AG09309 (cell line): ENCODE data around the gene CREB3L2.
"Not testable (repeated sequence)": the region's sequence is repeated elsewhere in the genome, so short reads cannot be mapped to it uniquely, and the experiment has no call there.

Source experiments
- DNase-seq: peaks from one replicate; pipeline ENCODE4 v3.0.0-alpha.2; 2010; ENCODE audit warnings: low read depth
- H3K4me3 ChIP-seq: 2 replicates; pipeline ENCODE4 v1.5.1; 2011; ENCODE audit warnings: mild to moderate bottlenecking, low read depth, low read length, moderate library complexity; ENCODE audit not compliant: control insufficient read depth
- TF ChIP-seq, protein P1 (sequence below): IDR thresholded peaks from 2 replicates; pipeline ENCODE4 v1.5.1; 2011; ENCODE audit warnings: mild to moderate bottlenecking, low read depth, low read length, inconsistent platforms; ENCODE audit not compliant: insufficient read depth, control insufficient read depth; ENCODE audit errors: missing control alignments

CREB3L2 gene

DNA sequence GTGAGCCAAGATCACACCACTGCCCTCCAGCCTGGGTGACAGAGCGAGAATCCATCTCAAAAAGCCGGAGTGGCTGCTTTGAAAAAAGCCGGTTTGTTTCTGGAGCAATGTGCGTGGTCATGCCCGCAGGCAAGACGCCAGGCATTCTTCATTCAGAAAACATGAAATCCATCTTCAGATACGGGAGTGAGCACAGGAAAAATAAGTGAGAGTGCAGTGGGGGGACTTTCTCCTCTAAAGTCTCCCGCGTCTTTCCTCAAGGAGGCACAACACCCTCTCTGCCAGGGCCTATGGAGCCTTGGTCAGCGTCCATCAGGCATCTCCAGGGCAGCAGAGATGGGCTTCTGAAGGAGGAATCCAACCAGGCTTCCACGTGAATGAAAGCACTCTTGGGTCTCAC is 92.8 kb downstream of the CREB3L2 start:
- TF ChIP-seq, protein P1, sequence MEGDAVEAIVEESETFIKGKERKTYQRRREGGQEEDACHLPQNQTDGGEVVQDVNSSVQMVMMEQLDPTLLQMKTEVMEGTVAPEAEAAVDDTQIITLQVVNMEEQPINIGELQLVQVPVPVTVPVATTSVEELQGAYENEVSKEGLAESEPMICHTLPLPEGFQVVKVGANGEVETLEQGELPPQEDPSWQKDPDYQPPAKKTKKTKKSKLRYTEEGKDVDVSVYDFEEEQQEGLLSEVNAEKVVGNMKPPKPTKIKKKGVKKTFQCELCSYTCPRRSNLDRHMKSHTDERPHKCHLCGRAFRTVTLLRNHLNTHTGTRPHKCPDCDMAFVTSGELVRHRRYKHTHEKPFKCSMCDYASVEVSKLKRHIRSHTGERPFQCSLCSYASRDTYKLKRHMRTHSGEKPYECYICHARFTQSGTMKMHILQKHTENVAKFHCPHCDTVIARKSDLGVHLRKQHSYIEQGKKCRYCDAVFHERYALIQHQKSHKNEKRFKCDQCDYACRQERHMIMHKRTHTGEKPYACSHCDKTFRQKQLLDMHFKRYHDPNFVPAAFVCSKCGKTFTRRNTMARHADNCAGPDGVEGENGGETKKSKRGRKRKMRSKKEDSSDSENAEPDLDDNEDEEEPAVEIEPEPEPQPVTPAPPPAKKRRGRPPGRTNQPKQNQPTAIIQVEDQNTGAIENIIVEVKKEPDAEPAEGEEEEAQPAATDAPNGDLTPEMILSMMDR = no peak
- no peak for DNase-seq
- H3K4me3 ChIP-seq = no peak overlapping the region

DNA sequence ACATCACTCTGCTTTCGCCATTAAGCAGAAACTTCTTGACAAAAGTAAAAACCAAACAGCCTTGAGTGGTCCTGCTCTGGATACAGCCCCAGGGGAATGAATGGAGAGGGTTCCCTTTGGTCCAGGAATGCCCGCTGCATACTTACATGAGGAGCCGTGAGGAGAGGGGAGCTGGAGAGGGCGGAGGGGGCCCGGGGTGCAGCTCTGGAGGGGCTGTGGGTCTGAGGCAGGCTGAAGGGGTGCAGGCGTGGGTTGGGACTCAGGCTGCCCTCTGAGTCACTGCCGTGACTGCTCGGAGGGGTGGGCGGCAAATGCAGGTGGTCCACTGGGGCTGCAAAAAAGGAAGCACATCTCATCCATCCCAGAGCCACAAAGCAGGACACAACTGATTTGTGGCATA is 93.8 kb downstream of the CREB3L2 start:
- no peak overlapping the region for H3K4me3 ChIP-seq
- TF ChIP-seq, protein P1 = no peak
- no peak for DNase-seq

DNA sequence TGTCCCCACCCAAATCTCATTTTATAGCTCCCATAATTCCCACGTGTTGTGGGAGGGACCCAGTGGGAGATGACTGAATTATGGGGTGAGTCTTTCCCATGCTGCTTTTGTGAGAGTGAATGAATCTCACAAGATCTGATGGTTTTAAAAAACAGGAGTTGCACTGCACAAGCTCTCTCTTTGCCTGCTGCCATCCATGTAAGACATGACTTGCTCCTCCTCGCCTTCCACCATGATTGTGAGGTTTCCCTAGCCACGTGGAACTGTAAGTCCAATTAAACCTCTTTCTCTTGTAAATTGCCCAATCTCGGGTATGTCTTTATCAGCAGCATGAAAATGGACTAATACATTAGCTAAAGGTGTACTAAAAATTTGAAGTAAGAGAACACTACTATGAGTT is 95.2 kb downstream of the CREB3L2 start:
- not testable (repeated sequence) for H3K4me3 ChIP-seq, DNase-seq

GRCh38 chr7:137904833-137905232 is 97.1 kb downstream of the CREB3L2 start:
- TF ChIP-seq, protein P1 = no peak
- no peak overlapping the region for H3K4me3 ChIP-seq
- DNase-seq = no peak

GRCh38 chr7:137903382-137904169 is 98.3 kb downstream of the CREB3L2 start:
- DNase-seq = no peak
- TF ChIP-seq, protein P1 = peak; percentile 73
- no peak overlapping the region for H3K4me3 ChIP-seq

DNA sequence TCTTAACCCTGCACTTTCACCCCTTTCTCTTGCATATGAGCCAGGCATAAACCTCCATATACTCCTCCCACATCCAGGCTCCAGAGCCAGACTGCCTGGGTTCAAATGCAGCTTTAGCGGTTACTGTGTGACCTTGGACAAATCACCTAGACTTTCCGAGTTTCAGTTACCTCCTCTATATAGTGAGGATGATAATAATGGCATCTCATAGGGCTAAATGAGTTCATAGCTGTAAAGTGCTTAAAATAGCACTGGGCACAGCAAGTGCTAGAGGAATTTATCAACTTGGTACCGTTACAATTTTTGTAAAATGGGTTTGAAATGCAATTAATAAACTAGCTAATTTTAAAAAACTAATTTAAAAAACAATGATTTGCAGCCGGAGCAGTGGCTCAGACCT is 101.7 kb downstream of the CREB3L2 start:
- no peak for DNase-seq
- no peak overlapping the region for H3K4me3 ChIP-seq
- TF ChIP-seq, protein P1 = no peak

GRCh38 chr7:137898839-137899721 is 102.8 kb downstream of the CREB3L2 start:
- no peak for DNase-seq

More at GRCh38 chr7:137898839-137899721, 102.8 kb downstream of the CREB3L2 start:
- TF ChIP-seq, protein P1 = peak; percentile 99
- no peak overlapping the region for H3K4me3 ChIP-seq
